GM18508 (cell line): ENCODE measurements around the gene COX5A.
"Not testable (repeated sequence)": the region's sequence is repeated elsewhere in the genome, so short reads cannot be mapped to it uniquely, and the experiment has no call there.

ENCODE experiments used
- ATAC-seq: cut with Tn5 transposase; IDR thresholded peaks from one replicate; pipeline ENCODE4 v1.9.1; 2021; ENCODE audit warnings: moderate number of reproducible peaks; ENCODE audit not compliant: insufficient read depth, unreplicated experiment

The COX5A gene

DNA sequence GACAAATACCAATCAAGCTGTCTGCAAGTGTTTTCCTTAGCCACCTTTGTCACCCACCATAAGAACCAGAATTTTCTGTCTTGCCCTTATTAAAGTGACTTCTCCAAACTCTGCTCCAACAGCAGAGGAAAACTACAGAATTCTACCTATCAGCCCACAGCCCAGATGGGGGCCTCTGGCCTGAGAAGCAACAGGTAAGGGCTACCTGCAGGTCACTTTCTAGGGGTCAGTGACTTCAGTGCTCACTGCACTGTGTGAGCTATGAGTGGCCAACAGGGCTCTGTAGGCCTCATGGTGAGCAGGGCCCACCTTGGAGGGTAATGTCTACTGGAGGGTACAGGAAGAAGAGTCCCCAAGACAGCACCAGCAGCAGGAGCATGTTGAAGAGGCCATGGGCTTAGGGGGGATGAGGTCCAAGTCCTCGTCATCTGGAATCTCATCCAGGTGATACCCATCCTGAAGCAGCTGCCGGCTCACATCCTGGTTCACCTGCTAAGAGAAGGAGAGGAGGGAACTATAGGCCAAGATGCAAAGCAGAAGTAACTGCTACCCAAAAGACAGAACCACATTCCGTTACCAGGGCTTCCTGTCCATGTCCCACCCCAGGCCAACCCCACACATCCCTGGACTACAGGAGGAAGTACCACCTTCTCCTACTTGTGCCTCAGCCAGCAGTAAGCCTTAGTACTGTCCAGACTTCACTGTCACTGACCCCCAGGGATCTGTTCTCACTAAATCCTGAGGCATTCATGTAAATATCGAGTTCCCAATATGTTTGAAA is 35.4 kb downstream of the COX5A start:
- ATAC-seq: no peak

DNA sequence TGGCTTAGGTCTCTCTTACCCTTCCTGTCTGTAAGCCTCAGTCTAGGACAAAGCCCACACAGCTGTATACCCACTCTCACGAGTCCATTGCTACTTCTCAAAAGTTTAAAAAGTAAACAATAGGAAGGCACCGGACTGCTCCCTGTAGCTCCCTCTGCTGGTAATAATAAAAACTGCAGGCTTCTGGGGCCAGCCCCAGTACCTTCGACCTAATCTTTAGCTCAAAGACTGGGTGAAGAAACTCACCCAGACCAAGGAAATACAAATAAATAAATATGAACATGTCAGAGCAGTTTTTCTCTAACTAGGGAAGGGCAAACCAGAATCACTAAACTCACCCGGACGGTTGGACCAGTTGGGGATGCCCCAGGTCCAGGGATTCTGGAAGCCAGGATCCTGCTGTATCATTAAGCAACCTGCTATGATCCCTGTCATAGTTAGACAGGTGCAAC is 36.2 kb downstream of the COX5A start:
- ATAC-seq: no peak

DNA sequence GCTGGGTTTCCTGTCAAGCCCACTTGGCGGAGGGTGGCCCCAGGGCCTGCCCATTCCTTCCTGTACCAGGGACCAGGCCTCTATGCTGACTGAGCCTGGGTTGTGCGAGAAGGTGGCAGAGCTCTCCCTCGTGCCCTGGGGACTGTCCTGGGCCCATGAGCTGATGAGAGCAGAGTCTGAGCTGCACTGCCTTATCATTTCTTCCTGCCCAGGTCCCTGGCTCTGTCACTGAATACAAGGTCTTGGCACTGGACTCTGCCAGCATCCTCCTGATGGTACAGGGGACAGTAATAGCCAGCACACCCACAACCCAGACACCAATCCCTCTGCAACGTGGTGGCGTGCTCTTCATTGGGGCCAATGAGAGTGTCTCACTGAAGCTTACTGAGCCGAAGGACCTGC is 40.6 kb downstream of the COX5A start:
- no peak for ATAC-seq

DNA sequence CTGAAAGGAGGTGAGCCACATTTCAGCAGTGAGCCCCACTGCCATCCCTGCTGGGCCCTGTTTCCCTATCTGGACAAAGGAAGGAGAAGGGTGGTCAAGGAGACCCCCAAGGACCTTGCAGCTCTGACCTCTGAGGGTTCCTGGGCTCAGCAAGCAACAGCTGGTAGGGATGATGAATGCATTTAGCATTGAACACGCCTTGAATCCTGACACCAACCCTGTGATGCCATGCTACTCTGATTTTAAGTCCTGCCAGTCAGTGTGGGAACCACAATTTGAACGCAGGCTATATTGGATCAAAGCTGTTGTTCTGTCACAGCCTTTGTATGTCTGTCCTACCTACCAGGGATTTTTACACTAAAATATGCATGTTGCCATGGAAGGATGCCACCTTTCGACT is 41.6 kb downstream of the COX5A start:
- ATAC-seq: no peak

DNA sequence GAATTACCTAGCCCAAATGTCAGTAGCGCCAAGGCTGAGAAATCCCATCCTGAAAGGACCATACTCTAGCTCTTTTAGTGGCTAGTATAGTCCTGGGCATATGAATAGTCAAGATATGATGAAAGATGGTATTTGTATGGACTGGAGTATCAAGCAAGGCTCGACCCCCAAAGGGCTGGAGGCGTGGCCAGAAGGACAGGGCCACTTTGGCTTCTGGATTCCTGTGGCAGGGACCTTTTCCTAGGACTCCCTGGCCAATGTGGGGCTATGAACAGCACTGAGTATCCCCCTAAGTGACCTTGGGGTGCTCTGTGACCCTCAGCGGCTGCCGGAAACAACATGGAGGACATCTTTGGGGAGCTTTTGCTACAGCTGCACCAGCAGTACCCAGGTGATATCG is 42.0 kb downstream of the COX5A start:
- ATAC-seq: no peak

DNA sequence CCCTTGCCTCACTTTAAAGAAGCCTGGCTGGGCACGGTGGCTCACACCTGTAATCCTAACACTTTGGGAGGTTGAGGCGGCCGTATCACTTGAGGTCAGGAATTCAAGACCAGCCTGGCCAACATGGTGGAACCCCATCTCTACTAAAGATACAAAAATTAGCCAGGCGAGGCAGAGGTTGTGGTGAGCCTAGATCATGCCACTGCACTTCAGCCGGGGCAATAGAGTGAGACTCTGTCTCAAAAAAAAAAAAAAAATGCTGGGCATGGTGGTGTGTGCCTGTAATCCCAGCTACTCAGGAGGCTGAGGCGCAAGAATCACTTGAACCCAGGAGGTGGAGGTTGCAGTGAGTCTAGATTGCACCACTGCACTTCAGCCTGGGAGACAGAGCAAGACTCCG is 43.5 kb downstream of the COX5A start:
- not testable (repeated sequence) for ATAC-seq

DNA sequence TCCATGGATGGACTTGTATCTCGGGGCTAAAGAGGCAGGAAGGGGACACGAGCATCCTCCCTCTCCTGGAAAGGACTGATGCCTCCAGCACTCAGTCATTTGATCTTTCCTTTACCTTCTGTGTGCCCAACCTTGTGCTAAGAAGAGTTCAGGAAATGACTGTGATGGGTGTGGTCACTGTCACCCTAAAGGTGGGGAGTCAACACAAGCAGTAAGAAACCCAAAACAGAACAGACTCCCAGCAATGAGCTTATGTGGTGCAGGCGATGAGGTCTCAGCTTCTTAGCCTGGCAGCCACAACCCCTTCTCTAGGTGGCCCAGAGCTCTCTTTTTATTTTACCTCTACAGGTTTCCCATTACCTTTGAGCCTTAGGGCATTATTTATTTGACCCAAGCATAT is 44.2 kb downstream of the COX5A start:
- ATAC-seq: no peak

DNA sequence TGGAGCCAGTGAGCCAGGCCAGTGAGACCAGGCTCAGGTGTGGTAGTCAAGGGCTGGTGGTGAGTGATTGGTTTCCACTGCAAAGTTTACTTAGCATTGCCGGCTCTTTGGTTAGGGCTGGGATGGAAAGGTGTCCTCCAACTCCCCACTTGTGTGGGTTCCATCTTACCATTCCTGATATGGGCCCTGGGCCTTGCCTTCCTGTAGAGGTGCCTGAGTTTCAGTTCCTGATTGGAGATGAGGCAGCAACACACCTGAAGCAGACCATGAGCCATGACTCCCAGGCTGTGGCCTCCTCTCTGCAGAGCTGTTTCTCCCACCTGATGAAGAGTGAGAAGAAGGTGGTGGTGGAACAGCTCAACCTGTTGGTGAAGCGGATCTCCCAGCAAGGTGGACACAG is 44.9 kb downstream of the COX5A start:
- no peak for ATAC-seq

DNA sequence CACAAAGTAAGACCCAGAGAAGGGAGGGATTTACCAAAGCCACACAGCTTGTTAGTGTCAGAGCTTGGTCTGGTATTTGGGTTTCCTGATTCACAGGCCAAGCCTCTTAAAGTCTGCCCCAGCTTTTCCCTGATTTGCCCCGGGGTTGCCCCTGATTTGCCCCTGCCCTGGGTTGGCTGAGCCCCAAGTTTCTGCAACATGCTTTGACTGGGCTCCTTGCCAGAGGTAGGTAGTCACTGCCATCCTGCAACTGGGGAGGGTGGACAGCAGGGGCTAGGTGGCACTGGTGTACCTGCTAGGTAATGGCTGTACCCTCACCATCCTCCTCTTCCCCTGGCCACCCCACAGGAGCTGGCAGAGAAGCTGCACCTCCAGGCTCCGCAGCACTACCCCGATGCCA is 45.6 kb downstream of the COX5A start:
- ATAC-seq: no peak

DNA sequence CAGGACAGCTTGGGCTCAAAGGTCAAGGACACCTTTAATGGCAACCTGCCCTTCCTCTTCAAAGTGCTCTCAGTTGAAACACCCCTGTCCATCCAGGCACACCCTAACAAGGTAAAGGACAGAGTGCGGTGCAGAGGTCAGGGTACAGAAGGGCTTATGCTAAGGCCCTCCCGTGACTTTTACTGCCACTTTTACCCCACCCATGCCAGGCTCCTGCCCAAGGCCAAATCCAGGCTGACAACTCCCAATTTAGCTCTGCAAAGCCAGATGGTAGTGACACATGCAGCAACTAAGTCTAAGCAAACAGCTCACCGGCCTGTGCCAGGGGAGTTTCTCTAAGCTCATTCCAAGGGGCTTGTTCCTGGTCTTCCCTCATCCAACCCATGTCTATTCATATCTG is 46.4 kb downstream of the COX5A start:
- ATAC-seq: no peak

DNA sequence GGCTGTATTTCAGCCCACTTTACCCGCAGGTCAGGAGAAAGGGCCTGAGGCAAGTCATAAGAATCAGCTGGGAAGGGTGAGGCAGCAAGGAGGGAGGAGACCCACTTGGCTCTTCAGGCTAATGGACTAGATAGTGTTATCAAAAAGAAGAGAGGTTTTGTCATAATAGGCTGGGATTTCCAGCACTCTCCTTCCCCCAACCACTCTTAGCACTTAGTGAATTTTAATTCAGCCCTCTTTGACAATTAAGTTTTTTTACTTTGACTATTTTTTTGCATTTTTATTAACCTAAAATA is 47.3 kb downstream of the COX5A start:
- ATAC-seq: no peak

DNA sequence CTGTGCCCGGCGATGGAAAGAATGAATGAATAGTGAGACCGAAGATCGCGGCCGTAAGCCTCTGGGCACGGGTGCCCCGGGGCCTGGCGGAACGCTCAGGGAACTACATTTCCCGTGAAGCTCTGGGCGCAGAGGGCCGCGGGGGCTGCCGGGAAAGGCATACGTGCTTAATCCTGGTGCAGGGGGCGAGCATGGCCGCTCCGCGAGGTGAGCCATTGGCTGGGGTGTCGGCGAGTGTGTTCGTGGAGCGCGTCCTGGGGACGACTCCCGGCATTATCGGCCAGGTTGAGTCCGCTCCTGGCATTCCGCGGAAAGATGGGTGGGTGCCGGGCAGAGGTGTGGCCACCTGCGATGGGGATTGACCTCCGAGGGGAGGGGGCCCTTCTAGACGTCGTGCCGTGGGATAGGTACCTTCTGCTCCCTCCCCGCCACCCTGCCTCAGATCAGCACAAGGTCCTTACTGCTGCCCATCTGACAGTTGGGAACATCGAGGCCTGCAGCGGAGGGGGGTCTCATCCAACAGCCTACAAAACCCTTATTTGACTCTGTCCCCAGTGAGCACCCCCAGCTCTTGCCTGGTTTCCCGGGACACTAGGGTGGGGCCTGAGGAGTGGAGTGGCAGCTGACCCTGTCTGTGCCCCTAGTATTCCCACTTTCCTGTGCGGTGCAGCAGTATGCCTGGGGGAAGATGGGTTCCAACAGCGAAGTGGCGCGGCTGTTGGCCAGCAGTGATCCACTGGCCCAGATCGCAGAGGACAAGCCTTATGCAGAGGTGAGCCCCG is 47.8 kb downstream of the COX5A start, which contains the start of gene MPI:
Gene MPI, plus strand, starts transcription at position 160 of the 782 bp plus-strand sequence. Its CDS starts 32 bp downstream, at position 192.
- ATAC-seq: no peak

DNA sequence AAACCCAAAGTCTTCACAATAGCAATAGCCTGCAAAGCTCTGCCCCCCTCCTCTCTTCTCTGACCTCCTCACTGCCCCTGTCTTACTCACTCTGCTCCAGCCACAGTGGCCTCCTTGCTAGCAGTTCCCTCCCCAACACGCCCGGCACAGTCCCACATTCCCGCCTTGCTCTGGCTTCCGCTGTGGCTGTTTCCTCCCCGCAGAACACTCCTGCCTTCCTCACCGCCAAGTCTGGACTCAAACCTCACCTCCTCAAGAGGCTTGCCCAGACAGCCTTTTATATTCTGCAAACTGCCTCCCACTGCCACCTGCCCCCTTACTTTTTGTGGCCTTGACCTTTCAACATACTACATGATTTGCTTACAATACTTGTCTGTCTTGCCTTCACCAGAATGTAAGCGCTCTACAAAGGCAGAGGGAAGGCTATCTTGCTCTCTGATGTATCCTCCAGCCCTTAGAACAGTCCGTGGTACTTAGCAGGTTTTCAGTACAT is 48.4 kb downstream of the COX5A start:
- ATAC-seq: no peak

DNA sequence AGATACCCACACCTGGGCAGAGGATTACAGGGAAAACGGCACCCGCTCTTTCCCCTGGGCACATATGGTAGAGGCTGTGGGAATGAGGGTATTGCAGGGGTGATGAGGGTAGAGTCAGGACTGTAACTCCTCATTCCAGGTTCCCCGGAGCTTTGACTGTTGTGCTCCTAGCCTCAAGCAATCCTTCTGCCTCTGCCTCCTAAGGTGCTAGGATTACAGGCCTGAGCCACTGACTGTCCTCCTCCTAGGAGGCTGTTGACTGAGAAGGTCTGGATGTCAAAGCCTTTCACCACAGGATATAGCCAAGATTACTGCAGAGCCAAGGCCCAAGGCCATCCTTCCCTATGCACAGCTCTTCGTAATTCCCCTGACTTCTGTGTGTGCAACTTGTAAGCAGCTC is 49.2 kb downstream of the COX5A start:
- no peak for ATAC-seq

DNA sequence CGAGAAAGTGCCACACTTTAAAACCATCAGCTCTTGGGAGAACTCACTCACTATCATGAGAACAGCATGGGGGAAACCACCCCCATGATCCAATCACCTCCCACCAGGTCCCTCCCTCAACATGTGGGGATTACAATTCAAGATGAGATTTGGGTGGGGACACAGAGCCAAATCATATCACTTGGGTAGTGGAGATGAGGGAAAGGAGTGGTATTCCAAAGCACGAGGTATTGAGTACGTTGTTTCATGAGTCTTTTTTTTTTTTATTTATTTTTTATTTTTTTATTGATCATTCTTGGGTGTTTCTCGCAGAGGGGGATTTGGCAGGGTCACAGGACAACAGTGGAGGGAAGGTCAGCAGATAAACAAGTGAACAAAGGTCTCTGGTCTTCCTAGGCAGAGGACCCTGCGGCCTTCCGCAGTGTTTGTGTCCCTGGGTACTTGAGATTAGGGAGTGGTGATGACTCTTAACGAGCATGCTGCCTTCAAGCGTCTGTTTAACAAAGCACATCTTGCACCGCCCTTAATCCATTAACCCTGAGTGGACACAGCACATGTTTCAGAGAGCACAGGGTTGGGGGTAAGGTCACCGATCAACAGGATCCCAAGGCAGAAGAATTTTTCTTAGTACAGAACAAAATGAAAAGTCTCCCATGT is 50.2 kb downstream of the COX5A start:
- ATAC-seq: not testable (repeated sequence)

DNA sequence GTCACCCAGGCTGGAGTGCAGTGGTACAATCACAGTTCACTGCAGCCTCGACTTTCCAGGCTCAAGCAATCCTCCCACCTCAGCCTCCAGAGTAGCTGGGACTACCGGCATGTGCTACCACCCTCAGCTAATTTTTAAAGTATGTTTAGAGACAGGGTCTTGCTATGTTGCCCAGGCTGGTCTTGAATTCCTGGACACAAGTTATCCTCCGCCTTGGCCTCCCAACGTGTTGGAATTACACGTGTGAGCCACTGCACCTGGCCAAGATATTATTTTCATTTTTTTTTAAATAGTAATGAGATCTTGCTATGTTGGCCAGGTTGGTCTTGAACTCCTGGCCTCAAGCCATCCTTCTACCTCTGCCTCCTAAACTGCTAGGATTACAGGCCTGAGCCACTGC is 52.4 kb downstream of the COX5A start:
- ATAC-seq: no peak

DNA sequence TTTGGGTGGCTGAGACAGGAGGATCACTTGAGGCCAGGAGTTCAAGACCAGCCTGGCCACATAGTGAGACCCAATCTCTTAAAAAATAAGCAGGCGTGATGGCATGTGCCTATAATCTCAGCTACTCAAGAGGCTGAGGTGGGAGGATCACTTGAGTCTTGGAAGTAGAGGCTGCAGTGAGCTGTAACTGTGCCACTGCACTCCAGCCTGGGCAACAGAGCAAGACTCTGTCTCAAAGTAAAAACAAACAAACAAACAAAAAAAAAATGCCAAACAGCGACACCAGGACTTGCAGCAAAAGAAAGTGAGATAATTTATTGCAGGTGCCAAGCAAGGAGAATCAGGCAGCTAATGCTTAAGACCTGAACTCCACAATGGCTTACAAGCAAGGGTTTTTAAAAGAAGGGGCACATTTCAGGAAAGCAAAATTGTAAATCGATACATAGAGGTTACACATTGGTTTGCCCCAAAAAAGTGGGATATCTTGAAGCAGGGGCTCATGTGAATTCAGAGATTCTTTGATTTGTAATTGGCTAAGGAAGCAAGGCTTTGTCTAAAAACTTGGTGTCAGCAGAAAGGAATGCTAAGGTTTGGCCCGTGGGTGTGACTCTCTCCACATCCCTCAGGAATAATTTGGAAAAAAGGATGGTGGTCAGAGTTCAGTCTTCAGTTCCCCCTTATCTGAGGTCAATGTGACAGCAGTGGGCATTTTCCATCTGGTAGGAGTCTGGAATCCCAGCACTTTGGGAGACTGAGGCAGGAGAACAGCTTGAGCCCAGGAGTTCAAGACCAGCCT is 53.2 kb downstream of the COX5A start:
- ATAC-seq: no peak

DNA sequence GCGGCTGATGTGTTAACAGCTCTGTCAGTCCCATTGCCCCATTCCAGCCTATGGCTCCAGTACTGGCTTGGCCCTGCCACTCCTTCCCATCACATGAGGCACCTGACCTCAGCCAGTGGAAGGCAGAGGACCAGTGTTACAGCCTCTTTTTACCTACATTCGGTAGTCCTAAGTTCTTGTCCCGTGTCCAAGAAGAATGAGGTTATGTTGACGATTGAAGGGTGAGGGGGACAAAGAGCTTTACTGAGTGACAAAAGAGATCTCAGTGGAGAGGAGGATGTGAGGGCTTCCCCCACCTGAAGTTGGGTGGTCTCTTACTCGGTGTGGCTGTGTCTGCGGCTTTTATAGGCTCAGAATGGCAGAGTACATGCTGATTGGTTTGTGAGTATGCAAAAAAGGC is 55.3 kb downstream of the COX5A start:
- no peak for ATAC-seq

DNA sequence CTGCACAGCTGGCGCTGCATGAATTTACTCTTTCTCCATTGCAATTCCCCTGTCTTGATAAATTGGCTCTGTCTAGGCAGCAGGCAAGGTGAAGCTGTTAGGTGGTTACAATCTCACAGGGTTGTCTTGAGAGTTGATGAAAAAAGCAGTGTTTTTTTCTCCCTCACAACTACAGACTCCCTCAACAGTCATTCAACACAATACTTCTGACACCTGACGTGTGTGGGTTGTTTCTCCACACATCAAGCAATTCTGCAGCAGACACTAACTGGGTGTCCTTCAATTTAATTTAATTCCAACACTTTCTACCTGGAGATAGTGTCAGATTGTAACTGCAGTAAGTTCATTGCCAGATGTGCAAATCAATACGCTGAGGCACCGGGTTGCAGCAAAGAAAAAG is 59.6 kb downstream of the COX5A start:
- no peak for ATAC-seq

DNA sequence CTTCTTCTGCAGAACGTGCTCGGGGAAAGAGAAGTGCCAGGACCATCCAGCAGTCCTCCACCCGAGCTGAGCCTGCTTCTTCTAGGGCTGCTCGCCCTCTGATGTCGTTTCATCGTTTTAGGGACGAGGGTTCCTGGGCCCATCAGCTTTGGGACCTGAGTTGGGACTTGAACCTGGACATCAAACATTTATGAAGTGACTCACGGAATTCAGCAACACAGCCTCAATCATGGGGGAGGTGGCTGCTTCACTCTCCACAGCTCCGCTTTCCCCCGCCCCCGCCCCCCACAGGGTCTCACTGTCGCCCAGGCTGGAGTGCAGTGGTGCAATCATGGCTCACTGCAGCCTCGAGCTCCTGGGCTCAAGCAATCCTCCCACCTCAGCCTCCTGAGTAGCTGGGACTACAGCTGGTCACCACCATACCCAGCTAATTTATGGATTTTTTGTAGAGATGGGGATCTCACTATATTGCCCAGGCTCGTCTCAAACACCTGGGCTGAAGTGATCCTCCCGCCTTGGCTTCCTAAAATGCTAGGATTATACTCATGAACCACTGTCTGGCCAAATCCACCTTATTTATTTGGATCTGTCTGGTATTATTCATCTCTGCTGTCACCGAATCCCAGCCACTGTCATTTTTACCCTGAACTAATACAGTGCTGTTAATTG is 64.0 kb downstream of the COX5A start:
- ATAC-seq: no peak
